Epithelial cell of prostate (primary cell): ENCODE measurements around the gene MTIF2.
"Not testable (repeated sequence)": the region's sequence is repeated elsewhere in the genome, so short reads cannot be mapped to it uniquely, and the experiment has no call there.

Experiments used
- DNase-seq: peaks from one replicate; pipeline ENCODE4 v3.0.0-alpha.2; 2011; ENCODE audit warnings: low read depth, low spot score
- H3K27ac ChIP-seq: fragments of 450-650 bp; 2 replicates; pipeline ENCODE4 v1.5.1; 2017; ENCODE audit warnings: mild to moderate bottlenecking

The MTIF2 gene

GRCh38 chr2:55268907-55269644 is at the start of gene MTIF2:
MTIF2 (minus strand) TSS chr2:55269231; CDS start chr2:55263858, 5,373 bp downstream.
- H3K27ac ChIP-seq: peak within 1 kb of the TSS; percentile 62
- peak; percentile 45 for DNase-seq

- H3K27ac ChIP-seq: no peak overlapping the region
- no peak for DNase-seq
These were observed 46.0 kb upstream of the MTIF2 start for GRCh38 chr2:55314985-55315384.

- DNase-seq: no peak
- no peak overlapping the region for H3K27ac ChIP-seq
These were observed 42.4 kb upstream of the MTIF2 start for GRCh38 chr2:55311444-55311870.

- H3K27ac ChIP-seq: no peak overlapping the region
- DNase-seq: no peak
These were observed 40.4 kb upstream of the MTIF2 start for GRCh38 chr2:55309446-55309845.

GRCh38 chr2:55302241-55302640 is 33.2 kb upstream of the MTIF2 start:
- H3K27ac ChIP-seq: no peak overlapping the region
- DNase-seq: no peak

GRCh38 chr2:55301277-55301676 is 32.2 kb upstream of the MTIF2 start:
- H3K27ac ChIP-seq: no peak overlapping the region
- DNase-seq: no peak

GRCh38 chr2:55296393-55296792 is 27.4 kb upstream of the MTIF2 start:
- no peak for DNase-seq
- H3K27ac ChIP-seq: no peak overlapping the region

- no peak overlapping the region for H3K27ac ChIP-seq
- DNase-seq: no peak
These were observed 14.1 kb upstream of the MTIF2 start for GRCh38 chr2:55283083-55283482.

- DNase-seq: peak; percentile 39
- H3K27ac ChIP-seq: peak overlapping the region; percentile 74
These were observed 13.3 kb upstream of the MTIF2 start for GRCh38 chr2:55282110-55282917.

GRCh38 chr2:55280851-55281546 is 12.0 kb upstream of the MTIF2 start:
- peak overlapping the region; percentile 74 for H3K27ac ChIP-seq
- DNase-seq: not testable (repeated sequence)

- DNase-seq: not testable (repeated sequence)
- peak overlapping the region; percentile 74 for H3K27ac ChIP-seq
These were observed 10.9 kb upstream of the MTIF2 start for GRCh38 chr2:55279859-55280424.

GRCh38 chr2:55279214-55279835 is 10.3 kb upstream of the MTIF2 start:
- H3K27ac ChIP-seq: peak overlapping the region; percentile 74
- not testable (repeated sequence) for DNase-seq

- H3K27ac ChIP-seq: no peak overlapping the region
- no peak for DNase-seq
These were observed 8.3 kb upstream of the MTIF2 start for GRCh38 chr2:55277310-55277709.

GRCh38 chr2:55274346-55274745 is 5.3 kb upstream of the MTIF2 start:
- DNase-seq, H3K27ac ChIP-seq: not testable (repeated sequence)

- no peak for DNase-seq
- peak overlapping the region; percentile 62 for H3K27ac ChIP-seq
These were observed 587 bp upstream of the MTIF2 start for GRCh38 chr2:55269645-55269990.

- no peak for DNase-seq
- H3K27ac ChIP-seq: peak overlapping the region; percentile 62
These were observed 634 bp downstream of the MTIF2 start for GRCh38 chr2:55268288-55268906.

GRCh38 chr2:55259586-55259985 is 9.4 kb downstream of the MTIF2 start:
- DNase-seq, H3K27ac ChIP-seq: not testable (repeated sequence)

GRCh38 chr2:55252832-55253231 is 16.2 kb downstream of the MTIF2 start:
- DNase-seq: no peak
- no peak overlapping the region for H3K27ac ChIP-seq

GRCh38 chr2:55247025-55247424 is 22.0 kb downstream of the MTIF2 start:
- DNase-seq: no peak
- H3K27ac ChIP-seq: no peak overlapping the region

GRCh38 chr2:55245411-55245810 is 23.6 kb downstream of the MTIF2 start:
- DNase-seq: no peak
- no peak overlapping the region for H3K27ac ChIP-seq
